K562 (cell line): Measurements from ENCODE around the gene NRXN3. TPM values are rescaled to one million over a fixed set of nuclear protein-coding genes. Genes with fewer than 3 reads are reported as not detected.

Experiments used
- CXXC5 ChIP-seq: fragments of 250-450 bp; sonication (Bioruptor Pico); IDR thresholded peaks from 2 replicates; pipeline ENCODE4 v1.8.0; 2022; ENCODE audit warnings: inconsistent platforms, mild to moderate bottlenecking, moderate library complexity
- NFIC ChIP-seq: fragments of 450-650 bp; IDR thresholded peaks from 2 replicates; pipeline ENCODE4 v1.6.1; 2017; ENCODE audit warnings: mild to moderate bottlenecking, inconsistent platforms
- PBX2 ChIP-seq, 2 experiments: IDR thresholded peaks in 1 of 2; conservative IDR thresholded peaks in 1 of 2; 2 replicates each; pipeline ENCODE4 v1.6.1; 2016; ENCODE audit warnings: low read depth in 2 of 2, mild to moderate bottlenecking in 1 of 2, missing compliant biosample characterization in 1 of 2, missing genetic modification characterization in 1 of 2, moderate library complexity in 1 of 2
- RBM17 ChIP-seq: fragments of 200-400 bp; formaldehyde crosslinking; IDR thresholded peaks from 2 replicates; pipeline ENCODE4 v1.6.1; 2017; ENCODE audit warnings: low read depth, mild to moderate bottlenecking, low read length, borderline replicate concordance
- TRIM25 ChIP-seq: fragments of 450-650 bp; IDR thresholded peaks from 2 replicates; pipeline ENCODE4 v1.7.0; 2016; ENCODE audit warnings: borderline replicate concordance
- ZNF133 ChIP-seq: fragments of 250-450 bp; sonication (Bioruptor Pico); IDR thresholded peaks from 2 replicates; pipeline ENCODE4 v1.4.0; 2020; ENCODE audit warnings: mild to moderate bottlenecking
- ZNF655 ChIP-seq: fragments of 250-450 bp; sonication (Bioruptor Pico); IDR thresholded peaks from 2 replicates; pipeline ENCODE4 v1.5.0; 2021
- polyA plus RNA-seq, 8 experiments: library from polyadenylated mRNA; depleted of rRNA in 4 of 8; stranded (reverse) in 5 of 8; unstranded in 3 of 8; fragments of >200 nt; fragmentation: Nextera tagmentation in 2 of 8; fragmentation: Illumina TruSeq in 1 of 8; extraction: Ambion mirVana in 2 of 8; extraction: Trizol in 1 of 8; gene quantifications; 2 replicates each; pipeline versions ENCODE4 v1.2.1 to v1.2.3, GENCODE V29; 2011 to 2014; ENCODE audit warnings: inconsistent platforms in 1 of 8, missing spikeins in 1 of 8
- total RNA-seq, 7 experiments: library from RNA; depleted of rRNA in 6 of 7; stranded (reverse); fragments of >200 nt in 6 of 7; fragmentation: Illumina TruSeq in 2 of 7; extraction: Trizol in 2 of 7; gene quantifications; 2 replicates each; pipeline versions ENCODE4 v1.2.1 to v1.2.3, GENCODE V29; 2011 to 2021; ENCODE audit warnings: low replicate concordance in 1 of 7

Gene NRXN3
- total and polyA plus RNA-seq, 9 of the 15 experiments (the other 6 are each of a cell fraction or from before 2014, with no cell fraction given): 0.09 TPM; not detected in 8

GRCh38 chr14:79304279-79304678 lies 1134.1 kb downstream of the NRXN3 start (continued):
- TF ChIP-seq PBX2 (CRISPR knock-in tag; IDR thresholded peaks at IDR 0.05; ENCODE audit: low read depth): no peak
- no peak for TF ChIP-seq PBX2 (tag; conservative IDR thresholded peaks at IDR 0.05; ENCODE audit: low read depth)
- TF ChIP-seq RBM17: no peak
- no peak for TF ChIP-seq ZNF655
- TF ChIP-seq NFIC: no peak
- TF ChIP-seq TRIM25: no peak
- TF ChIP-seq CXXC5 (CRISPR knock-in tag): no peak
- no peak for TF ChIP-seq ZNF133
